ENCODE measurements around the gene SLC4A1AP.

SLC4A1AP gene

GRCh38 chr2:27661371-27661770 is 2.3 kb upstream of the SLC4A1AP start:
- POLR2A ChIA-PET, result no interaction called here
- TF ChIP-seq HDGF (IDR thresholded peaks at IDR 0.05; ENCODE audit: borderline replicate concordance) (no peak), ARNT (IDR thresholded peaks at IDR 0.05) (no peak), NFRKB (IDR thresholded peaks at IDR 0.05) (no peak), FOXA1 (IDR thresholded peaks at IDR 0.05) (no peak), ELF4 (IDR thresholded peaks at IDR 0.05) (no peak), SP1 (IDR thresholded peaks at IDR 0.05) (no peak)
- CTCF ChIA-PET, result interaction anchor here (0.6 kb wide), 1 partner anchor 248 kb away, joined by 3 read pairs; no protein-coding TSS in a partner anchor
- no peak for DNase-seq (ENCODE audit: extremely low spot score)

- DNase-seq (ENCODE audit: extremely low spot score), result no peak
- CTCF ChIA-PET, result interaction anchor here (1.1 kb wide), 1 partner anchor 19 kb away, joined by 3 read pairs; no protein-coding TSS in a partner anchor
- POLR2A ChIA-PET, result interaction anchor here (1.0 to 2.0 kb wide), 7 partner anchors 9 to 284 kb away, joined by 3 to 11 read pairs (median 7); partner anchors contain the start of genes CCDC121, GPN1, PPM1G and ZNF513
- TF ChIP-seq TARDBP (IDR thresholded peaks at IDR 0.05) (no peak), FOXK2 (IDR thresholded peaks at IDR 0.05) (no peak), ARNT (IDR thresholded peaks at IDR 0.05) (no peak), PKNOX1 (IDR thresholded peaks at IDR 0.05) (no peak), SP1 (IDR thresholded peaks at IDR 0.05) (no peak), NFRKB (IDR thresholded peaks at IDR 0.05) (no peak), ELF4 (IDR thresholded peaks at IDR 0.05) (no peak), FOXM1 (IDR thresholded peaks at IDR 0.05; ENCODE audit: borderline replicate concordance) (no peak), FOXA1 (IDR thresholded peaks at IDR 0.05) (no peak), SUZ12 (IDR thresholded peaks at IDR 0.05) (no peak), LEF1 (IDR thresholded peaks at IDR 0.05; ENCODE audit: borderline replicate concordance) (no peak), ZNF384 (IDR thresholded peaks at IDR 0.05) (no peak), L3MBTL2 (conservative IDR thresholded peaks at IDR 0.05) (no peak), CTBP1 (IDR thresholded peaks at IDR 0.05; ENCODE audit: borderline replicate concordance) (no peak), BHLHE40 (IDR thresholded peaks at IDR 0.05; ENCODE audit: borderline replicate concordance) (no peak), HDGF (IDR thresholded peaks at IDR 0.05; ENCODE audit: borderline replicate concordance) (no peak)
Measured at GRCh38 chr2:27664154-27664574, 475 bp downstream of the SLC4A1AP start.

GRCh38 chr2:27664622-27665363 is 1.1 kb downstream of the SLC4A1AP start:
- CTCF ChIA-PET, result no interaction called here
- POLR2A ChIA-PET, result interaction anchor here (1.5 to 2.0 kb wide), 3 partner anchors 9 to 255 kb away, joined by 6 to 11 read pairs (median 7); partner anchors contain the start of genes CCDC121, GPN1 and PPM1G
- DNase-seq (ENCODE audit: extremely low spot score), result no peak
- TF ChIP-seq SP1 (IDR thresholded peaks at IDR 0.05) (no peak), ZNF384 (IDR thresholded peaks at IDR 0.05) (no peak), NFRKB (IDR thresholded peaks at IDR 0.05) (no peak), ELF4 (IDR thresholded peaks at IDR 0.05) (no peak), ARNT (IDR thresholded peaks at IDR 0.05) (no peak), FOXA1 (IDR thresholded peaks at IDR 0.05) (no peak), BHLHE40 (IDR thresholded peaks at IDR 0.05; ENCODE audit: borderline replicate concordance) (no peak), SUZ12 (IDR thresholded peaks at IDR 0.05) (no peak), FOXM1 (IDR thresholded peaks at IDR 0.05; ENCODE audit: borderline replicate concordance) (no peak), LEF1 (IDR thresholded peaks at IDR 0.05; ENCODE audit: borderline replicate concordance) (no peak), HDGF (IDR thresholded peaks at IDR 0.05; ENCODE audit: borderline replicate concordance) (no peak), CTBP1 (IDR thresholded peaks at IDR 0.05; ENCODE audit: borderline replicate concordance) (no peak), FOXK2 (IDR thresholded peaks at IDR 0.05) (no peak), L3MBTL2 (conservative IDR thresholded peaks at IDR 0.05) (no peak), TARDBP (IDR thresholded peaks at IDR 0.05) (no peak), PKNOX1 (IDR thresholded peaks at IDR 0.05) (no peak)

- POLR2A ChIA-PET, result no interaction called here
- CTCF ChIA-PET, result no interaction called here
- no peak for DNase-seq (ENCODE audit: extremely low spot score)
- no peak for TF ChIP-seq L3MBTL2 (conservative IDR thresholded peaks at IDR 0.05)
- no peak for TF ChIP-seq CTBP1 (IDR thresholded peaks at IDR 0.05; ENCODE audit: borderline replicate concordance)
- TF ChIP-seq PKNOX1 (IDR thresholded peaks at IDR 0.05), result no peak
Measured at GRCh38 chr2:27667446-27667845, 3.8 kb downstream of the SLC4A1AP start.

GRCh38 chr2:27671235-27671634 is 7.5 kb downstream of the SLC4A1AP start:
- no peak for DNase-seq (ENCODE audit: extremely low spot score)
- ChIA-PET POLR2A (no interaction called here), CTCF (no interaction called here)
- TF ChIP-seq ELF4 (IDR thresholded peaks at IDR 0.05) (no peak), HDGF (IDR thresholded peaks at IDR 0.05; ENCODE audit: borderline replicate concordance) (no peak), TARDBP (IDR thresholded peaks at IDR 0.05) (no peak), SUZ12 (IDR thresholded peaks at IDR 0.05) (no peak), NFRKB (IDR thresholded peaks at IDR 0.05) (no peak), FOXK2 (IDR thresholded peaks at IDR 0.05) (no peak), SP1 (IDR thresholded peaks at IDR 0.05) (no peak), ARNT (IDR thresholded peaks at IDR 0.05) (no peak), FOXA1 (IDR thresholded peaks at IDR 0.05) (no peak), BHLHE40 (IDR thresholded peaks at IDR 0.05; ENCODE audit: borderline replicate concordance) (no peak), LEF1 (IDR thresholded peaks at IDR 0.05; ENCODE audit: borderline replicate concordance) (no peak), FOXM1 (IDR thresholded peaks at IDR 0.05; ENCODE audit: borderline replicate concordance) (no peak), L3MBTL2 (conservative IDR thresholded peaks at IDR 0.05) (no peak), PKNOX1 (IDR thresholded peaks at IDR 0.05) (no peak), CTBP1 (IDR thresholded peaks at IDR 0.05; ENCODE audit: borderline replicate concordance) (no peak), ZNF384 (IDR thresholded peaks at IDR 0.05) (no peak)
